Rectal smooth muscle tissue (tissue), 1 donor: Measurements from ENCODE around the gene MMRN2.
"Not testable (repeated sequence)": the region's sequence is repeated elsewhere in the genome, so short reads cannot be mapped to it uniquely, and the experiment has no call there.

ENCODE experiments used
- H3K27ac ChIP-seq: one replicate; pipeline ENCODE4 v1.7.0; 2013; ENCODE audit warnings: low read depth, low read length, inconsistent platforms
- H3K27me3 ChIP-seq: one replicate; pipeline ENCODE4 v1.7.0; 2013; ENCODE audit warnings: low read length; ENCODE audit not compliant: control insufficient read depth, insufficient read depth
- H3K36me3 ChIP-seq: one replicate; pipeline ENCODE4 v1.7.0; 2013; ENCODE audit warnings: low read length; ENCODE audit not compliant: control insufficient read depth, insufficient read depth
- H3K4me1 ChIP-seq: one replicate; pipeline ENCODE4 v1.7.0; 2013; ENCODE audit warnings: low read length; ENCODE audit not compliant: control insufficient read depth, insufficient read depth
- H3K4me3 ChIP-seq: one replicate; pipeline ENCODE4 v1.7.0; 2013; ENCODE audit warnings: low read length
- H3K9ac ChIP-seq: one replicate; pipeline ENCODE4 v1.7.0; 2013; ENCODE audit warnings: low read length

Gene MMRN2

DNA sequence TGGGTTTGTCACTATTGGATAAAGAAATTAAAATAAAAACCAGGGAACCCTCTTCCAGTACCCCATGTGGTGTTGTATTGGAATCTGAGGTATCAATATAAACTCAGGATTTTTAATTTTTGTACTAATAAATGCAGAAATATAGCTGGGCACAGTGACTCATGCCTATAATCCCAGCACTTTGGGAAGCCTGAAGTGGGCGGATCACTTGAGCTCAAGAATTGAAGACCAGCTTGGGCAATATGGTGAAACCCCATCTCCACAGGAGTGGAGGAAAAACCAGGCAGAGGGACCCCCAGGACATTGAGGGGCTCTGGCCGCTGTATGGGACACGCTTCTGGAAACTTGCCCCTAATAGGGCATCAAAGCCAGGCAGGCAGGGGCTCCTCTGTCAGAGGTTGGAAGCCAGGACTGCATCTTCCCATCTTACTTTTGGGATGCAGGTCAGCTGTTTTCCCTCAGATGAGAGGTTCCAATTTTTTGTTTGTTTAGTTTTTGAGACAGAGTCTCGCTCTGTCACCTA lies 21.9 kb upstream of the MMRN2 start:
- no peak overlapping the region for H3K9ac ChIP-seq
- H3K4me1 ChIP-seq = no peaks in the 10 kb centered on the region
- peak overlapping the region; percentile 1 for H3K27ac ChIP-seq
- no peak overlapping the region for H3K4me3 ChIP-seq
- no peaks in the 10 kb centered on the region for H3K27me3 ChIP-seq
- H3K36me3 ChIP-seq = no peaks in the 10 kb centered on the region

DNA sequence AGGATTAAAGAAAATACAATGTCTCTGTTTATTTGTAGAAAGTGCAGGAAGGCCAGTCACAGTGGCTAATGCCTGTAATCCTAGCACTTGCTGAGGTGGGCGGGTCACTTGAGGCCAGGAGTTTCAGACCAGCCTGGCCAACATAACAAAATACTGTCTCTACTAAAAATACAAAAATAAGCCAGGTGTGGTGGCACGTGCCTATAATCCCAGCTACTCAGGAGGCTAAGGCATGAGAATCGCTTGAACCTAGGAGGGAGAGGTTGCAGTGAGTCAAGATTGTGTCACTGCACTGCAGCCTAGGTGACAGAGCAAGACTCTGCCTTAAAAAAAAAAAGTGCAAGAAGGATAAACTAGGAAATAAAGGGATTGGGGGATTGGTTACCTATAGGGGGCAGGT lies 21.0 kb upstream of the MMRN2 start:
- H3K4me3 ChIP-seq, H3K9ac ChIP-seq, H3K27me3 ChIP-seq, H3K4me1 ChIP-seq, H3K36me3 ChIP-seq, H3K27ac ChIP-seq: not testable (repeated sequence)

DNA sequence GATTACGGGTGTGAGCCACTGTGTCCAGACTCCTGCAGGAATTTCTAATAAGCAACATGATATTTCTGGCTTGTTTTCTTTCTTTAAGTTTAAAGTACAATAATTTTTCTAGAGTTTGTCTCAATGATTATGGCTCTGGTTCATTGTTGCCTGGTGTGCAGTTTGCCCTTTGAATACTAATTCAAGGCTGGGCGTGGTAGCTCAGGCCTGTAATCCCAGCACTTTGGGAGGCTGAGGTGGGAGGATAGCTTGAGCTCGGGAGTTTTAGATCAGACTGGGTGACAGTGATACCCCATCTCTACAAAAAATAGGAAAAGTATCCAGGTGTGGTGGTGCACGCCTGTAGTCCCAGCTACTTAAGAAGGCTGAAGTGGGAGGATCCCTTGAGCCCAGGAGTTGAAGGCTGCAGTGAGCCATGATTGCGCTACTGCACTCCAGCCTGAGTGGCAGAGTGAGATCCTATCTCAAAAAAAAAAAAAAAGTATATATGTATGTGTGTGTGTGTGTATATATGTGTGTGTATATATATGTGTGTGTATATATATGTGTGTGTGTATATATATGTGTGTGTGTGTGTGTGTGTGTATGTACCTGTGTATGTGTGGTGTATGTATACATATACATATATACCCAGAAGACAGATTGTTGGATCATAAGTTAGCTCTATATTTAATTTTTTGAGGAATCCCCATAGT lies 19.1 kb upstream of the MMRN2 start:
- no peaks in the 10 kb centered on the region for H3K4me1 ChIP-seq
- no peaks in the 10 kb centered on the region for H3K36me3 ChIP-seq
- H3K27ac ChIP-seq = no peak overlapping the region

DNA sequence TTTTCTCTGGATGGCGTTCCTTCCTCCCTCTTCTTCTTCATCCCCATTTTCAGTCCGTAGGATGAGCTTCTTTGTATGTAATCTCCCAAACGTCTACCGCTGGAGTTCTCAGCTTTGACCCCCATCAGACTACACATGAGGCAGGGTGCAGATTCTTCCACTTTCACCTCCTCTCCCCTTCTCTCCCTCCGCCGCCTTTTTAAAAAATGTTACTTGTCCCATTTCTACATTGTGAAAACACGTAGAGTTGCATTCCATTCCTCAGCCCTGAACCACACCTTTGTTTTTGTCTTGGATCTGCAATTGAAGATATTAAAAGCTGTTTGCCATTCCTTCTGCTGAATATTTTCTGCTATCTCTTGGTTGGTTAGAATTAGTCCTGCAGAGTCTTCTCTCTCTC lies 17.1 kb upstream of the MMRN2 start:
- no peak overlapping the region for H3K27ac ChIP-seq
- H3K4me1 ChIP-seq = peaks cover 5% of the 10 kb centered on the region
- H3K36me3 ChIP-seq = no peaks in the 10 kb centered on the region
- no peaks in the 10 kb centered on the region for H3K27me3 ChIP-seq
- no peak overlapping the region for H3K9ac ChIP-seq
- H3K4me3 ChIP-seq = no peak overlapping the region

More for the DNA sequence above, 19.1 kb upstream of the MMRN2 start:
- H3K4me3 ChIP-seq = no peak overlapping the region
- H3K27me3 ChIP-seq = no peaks in the 10 kb centered on the region
- no peak overlapping the region for H3K9ac ChIP-seq

DNA sequence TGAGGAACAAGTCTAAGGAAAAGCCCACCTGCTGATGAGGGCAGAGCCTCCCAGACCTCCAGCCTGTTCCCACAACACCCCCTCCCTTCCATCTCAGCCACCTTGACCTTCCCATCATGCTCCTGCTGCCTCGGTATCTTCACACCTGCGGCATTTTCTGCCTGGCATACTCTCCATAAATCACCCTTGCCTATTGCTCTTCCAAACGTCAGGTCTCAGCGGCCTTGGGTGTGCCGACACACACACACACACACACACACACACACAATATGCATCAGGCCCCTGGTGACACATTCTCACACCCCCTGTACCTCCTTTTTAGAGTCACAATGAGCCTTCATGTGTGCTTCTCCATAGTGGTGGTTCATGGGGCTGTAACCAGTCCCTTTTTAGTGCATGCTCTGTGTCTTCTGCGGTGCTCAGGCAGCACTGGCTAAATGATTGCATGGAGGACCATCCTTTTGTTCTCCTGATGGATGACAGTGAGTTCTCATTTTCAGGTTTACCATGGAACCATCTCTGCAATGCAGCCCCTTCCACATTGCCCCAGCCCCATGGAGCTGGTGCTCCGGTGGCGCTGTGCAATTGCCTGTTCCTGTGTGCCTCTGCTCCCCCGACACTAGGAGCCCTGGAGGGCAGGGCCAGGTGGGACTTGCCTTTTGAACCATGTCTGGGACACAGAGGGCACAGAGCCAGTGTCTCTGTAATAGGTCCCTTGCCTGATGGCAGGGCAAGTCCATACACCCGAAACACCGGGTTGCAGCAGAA lies 15.4 kb upstream of the MMRN2 start:
- Histone ChIP-seq H3K9ac (no peak overlapping the region), H3K36me3 (no peaks in the 10 kb centered on the region), H3K4me3 (no peak overlapping the region), H3K4me1 (peaks cover 15% of the 10 kb centered on the region), H3K27ac (peak overlapping the region; percentile 97), H3K27me3 (no peaks in the 10 kb centered on the region)

DNA sequence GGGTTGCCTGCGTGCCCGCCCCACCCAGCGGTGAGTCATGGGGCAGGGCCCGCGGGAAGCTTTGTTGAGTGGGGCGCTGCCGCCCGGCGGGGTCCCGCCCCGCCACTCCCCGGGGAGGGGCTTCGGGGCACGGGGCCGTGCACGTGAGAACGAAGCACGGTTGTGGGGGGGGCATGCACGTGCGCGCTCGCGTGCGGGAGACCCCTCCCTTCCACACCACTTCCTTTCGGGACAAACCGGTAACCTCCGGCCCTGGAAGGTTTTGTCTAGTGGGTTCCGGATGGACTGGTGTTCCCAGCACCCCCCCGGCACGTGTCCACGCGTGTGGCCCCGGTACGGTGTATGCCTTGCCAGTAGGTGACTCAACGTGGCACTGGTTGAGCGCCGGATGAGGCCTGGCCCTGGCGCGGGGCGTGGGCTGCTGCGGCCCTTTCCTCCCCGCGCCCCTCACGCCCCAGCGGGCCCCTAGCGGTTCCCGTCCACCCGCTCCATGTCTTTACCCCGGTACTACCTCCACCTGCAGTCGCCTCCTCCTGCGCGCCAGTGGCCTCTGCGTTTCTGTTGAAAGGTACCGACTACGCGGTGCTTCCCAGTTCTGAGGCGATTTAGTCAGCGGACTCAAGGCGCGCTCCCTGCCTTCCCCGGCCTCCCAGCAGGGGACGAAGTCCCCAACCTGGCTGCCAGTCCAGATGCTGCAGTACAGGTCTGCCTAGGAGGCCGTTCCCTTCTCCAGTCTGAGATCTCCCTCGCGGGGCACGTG lies 14.0 kb upstream of the MMRN2 start:
- Histone ChIP-seq H3K27me3 (no peaks in the 10 kb centered on the region), H3K4me3 (peak overlapping the region; percentile 76), H3K4me1 (peaks cover 15% of the 10 kb centered on the region), H3K27ac (peak overlapping the region; percentile 97), H3K9ac (peak overlapping the region; percentile 4), H3K36me3 (no peaks in the 10 kb centered on the region)

DNA sequence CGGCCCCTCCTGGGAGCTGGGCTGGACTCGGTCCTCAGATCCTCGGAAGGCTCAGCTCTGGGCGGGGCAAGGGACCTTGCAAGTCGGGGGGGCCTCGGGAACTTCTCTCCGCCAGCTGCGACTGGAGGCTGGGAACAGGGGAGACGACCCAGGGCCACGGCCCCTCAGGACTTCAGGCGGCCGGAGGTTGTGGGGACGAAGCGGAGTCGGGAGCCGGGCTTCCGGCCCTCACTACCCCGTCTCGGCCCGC lies 13.5 kb upstream of the MMRN2 start:
- H3K27me3 ChIP-seq = no peaks in the 10 kb centered on the region
- peak overlapping the region; percentile 97 for H3K27ac ChIP-seq
- H3K4me1 ChIP-seq = peaks cover 15% of the 10 kb centered on the region
- peak overlapping the region; percentile 76 for H3K4me3 ChIP-seq
- no peaks in the 10 kb centered on the region for H3K36me3 ChIP-seq
- peak overlapping the region; percentile 84 for H3K9ac ChIP-seq

DNA sequence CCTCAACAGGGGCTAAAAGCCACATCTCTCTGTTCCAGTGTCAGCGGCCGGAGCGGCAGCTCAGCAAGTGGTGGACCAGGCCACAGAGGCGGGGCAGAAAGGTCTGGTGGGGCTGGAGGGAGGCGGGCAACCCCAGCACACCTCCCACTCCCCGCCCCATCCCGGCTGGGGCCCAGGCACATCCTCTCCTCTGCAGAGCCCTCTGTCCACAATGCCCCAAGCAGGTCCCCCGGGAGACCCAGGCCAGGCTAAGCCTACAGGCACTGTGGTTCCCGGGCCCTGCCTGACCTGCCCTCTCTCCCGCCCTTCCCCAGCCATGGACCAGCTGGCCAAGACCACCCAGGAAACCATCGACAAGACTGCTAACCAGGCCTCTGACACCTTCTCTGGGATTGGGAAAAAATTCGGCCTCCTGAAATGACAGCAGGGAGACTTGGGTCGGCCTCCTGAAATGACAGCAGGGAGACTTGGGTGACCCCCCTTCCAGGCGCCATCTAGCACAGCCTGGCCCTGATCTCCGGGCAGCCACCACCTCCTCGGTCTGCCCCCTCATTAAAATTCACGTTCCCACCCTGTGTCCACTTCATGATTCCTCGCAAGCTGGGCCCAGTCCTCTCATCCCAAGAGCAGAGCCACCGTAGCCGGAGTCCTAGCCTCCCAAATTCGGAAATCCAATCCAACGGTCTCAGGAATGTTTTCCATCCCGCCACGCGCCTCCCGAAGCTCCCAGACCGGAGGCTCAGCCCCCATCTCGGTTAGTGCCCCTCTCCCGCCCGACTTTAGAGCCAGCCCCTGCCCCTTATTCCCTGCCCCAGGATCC lies 13.0 kb upstream of the MMRN2 start:
- Histone ChIP-seq H3K4me1 (peaks cover 15% of the 10 kb centered on the region), H3K9ac (peak overlapping the region; percentile 84), H3K27me3 (no peaks in the 10 kb centered on the region), H3K27ac (peak overlapping the region; percentile 97), H3K4me3 (peak overlapping the region; percentile 76), H3K36me3 (no peaks in the 10 kb centered on the region)

DNA sequence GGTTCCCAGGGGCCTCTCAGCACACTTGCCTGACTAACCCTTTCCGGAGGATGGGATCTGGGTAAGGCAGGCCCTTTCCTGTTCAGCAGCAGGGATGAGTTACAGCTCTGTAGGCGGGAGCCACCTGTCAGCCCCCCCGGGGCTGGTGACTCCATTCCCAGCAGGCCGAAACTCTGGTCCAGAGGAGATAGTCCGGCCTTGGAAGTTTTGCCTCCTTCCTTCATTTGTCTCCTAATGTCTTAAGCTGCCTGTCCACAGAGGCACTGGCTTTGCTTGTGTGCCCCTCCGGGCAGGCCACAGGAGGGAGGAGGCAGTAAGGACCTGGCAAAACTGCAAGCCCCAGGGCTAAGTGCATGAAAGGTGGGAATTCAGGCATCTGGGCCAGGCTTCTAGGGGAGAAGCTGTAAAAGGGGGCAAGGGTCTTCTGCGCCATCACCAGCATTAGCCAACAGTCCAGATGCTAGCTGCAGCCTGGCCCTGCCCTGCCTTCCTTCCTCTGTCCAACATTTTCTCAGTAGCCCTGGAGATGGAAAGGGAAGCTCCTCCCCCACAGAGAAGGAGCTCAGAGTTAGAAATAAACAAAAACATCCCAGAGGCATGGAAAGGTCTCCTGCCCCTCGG lies 12.1 kb upstream of the MMRN2 start:
- no peaks in the 10 kb centered on the region for H3K36me3 ChIP-seq
- H3K4me1 ChIP-seq = peaks cover 15% of the 10 kb centered on the region
- H3K9ac ChIP-seq = peak overlapping the region; percentile 84
- H3K27me3 ChIP-seq = no peaks in the 10 kb centered on the region
- H3K4me3 ChIP-seq = peak overlapping the region; percentile 76
- H3K27ac ChIP-seq = peak overlapping the region; percentile 97

DNA sequence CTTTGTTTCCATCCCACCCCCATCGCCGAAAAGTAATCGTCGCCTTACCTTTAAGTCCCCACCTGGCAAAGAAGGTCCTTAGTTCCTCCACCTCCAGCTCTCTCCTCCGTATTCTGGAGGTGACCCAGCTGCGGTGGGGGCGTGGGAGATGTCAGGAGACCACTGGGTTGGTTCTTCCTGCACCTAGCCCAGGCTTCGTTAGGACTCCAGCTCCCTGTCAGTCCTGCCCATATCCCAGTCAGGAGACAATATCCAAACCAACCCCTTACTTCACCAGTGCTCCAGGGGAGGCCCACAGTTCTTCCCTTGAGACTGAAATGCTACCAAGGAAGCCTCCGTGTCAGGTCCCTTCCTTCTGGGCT lies 11.6 kb upstream of the MMRN2 start:
- Histone ChIP-seq H3K27ac (peak overlapping the region; percentile 97), H3K4me1 (peaks cover 15% of the 10 kb centered on the region), H3K9ac (peak overlapping the region; percentile 70), H3K36me3 (no peaks in the 10 kb centered on the region), H3K27me3 (no peaks in the 10 kb centered on the region), H3K4me3 (peak overlapping the region; percentile 76)

DNA sequence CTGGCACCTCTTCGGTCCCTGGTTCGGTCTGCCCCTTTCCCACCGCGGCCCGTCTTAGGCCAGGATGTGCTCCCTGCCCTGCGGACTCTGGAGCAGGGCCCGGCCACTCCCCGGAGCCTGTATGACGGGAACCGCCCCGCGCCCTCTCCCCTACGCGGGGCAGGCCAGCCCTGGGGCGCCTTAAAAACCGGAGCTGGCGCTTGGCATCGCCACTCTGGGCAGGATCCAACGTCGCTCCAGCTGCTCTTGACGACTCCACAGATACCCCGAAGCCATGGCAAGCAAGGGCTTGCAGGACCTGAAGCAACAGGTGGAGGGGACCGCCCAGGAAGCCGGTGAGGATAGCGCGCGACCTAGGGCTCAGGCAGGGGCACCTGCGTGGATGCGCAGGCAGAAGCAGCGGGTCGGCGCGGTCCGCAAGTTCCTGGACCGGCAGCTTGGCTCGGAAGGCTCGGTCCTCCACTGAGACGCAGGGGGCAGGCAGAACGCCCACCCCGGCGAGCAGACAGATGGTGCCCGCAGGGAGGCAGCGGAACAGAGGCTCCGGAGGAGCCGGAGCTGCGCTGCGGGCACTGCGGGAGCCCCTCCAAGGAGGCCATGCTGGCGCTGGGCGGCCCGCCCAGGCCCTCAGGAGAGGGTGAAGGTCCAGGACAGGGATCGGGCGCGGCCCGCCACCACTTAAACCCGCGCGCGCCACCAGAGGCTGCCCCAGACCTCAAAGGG lies 11.0 kb upstream of the MMRN2 start, which contains the start of gene ADIRF:
Gene ADIRF, plus strand, starts transcription at position 212 of the 723 bp plus-strand sequence. Its CDS starts 63 bp downstream, at position 275.
- H3K27me3 ChIP-seq = no peaks in the 10 kb centered on the region
- H3K4me1 ChIP-seq = peaks cover 15% of the 10 kb centered on the region
- H3K27ac ChIP-seq = peak within 1 kb of the TSS; percentile 97
- peak within 1 kb of the TSS; percentile 76 for H3K4me3 ChIP-seq
- H3K9ac ChIP-seq = peak within 1 kb of the TSS; percentile 70
- H3K36me3 ChIP-seq = no peaks in the 10 kb centered on the region
